ENCODE measurements around the gene INSR.

The INSR gene

DNA sequence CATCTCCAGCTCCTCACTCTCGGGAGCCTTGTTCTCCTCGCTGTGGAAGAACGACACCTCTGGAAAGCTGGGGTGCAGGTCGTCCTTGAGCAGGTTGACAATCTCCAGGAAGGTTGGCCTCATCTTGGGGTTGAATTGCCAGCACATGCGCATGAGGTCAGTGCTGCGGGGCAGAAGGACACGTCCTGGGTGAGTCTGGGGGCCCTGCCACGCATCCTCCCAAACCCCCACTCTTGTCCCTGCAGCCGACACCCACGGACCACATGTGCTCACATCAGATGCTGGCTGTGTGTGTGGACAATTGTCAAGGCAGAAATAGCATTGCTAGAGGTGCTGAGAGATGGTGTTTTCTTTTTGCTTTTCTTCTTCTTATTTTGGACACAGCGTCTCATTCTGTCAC is 177.0 kb downstream of the INSR start:
- H3K27me3 ChIP-seq (ENCODE audit: insufficient read depth, low read depth): no peaks in the 10 kb centered on the region
- H4K20me1 ChIP-seq (ENCODE audit: insufficient read depth): no peaks in the 10 kb centered on the region
- TF ChIP-seq, protein P1, sequence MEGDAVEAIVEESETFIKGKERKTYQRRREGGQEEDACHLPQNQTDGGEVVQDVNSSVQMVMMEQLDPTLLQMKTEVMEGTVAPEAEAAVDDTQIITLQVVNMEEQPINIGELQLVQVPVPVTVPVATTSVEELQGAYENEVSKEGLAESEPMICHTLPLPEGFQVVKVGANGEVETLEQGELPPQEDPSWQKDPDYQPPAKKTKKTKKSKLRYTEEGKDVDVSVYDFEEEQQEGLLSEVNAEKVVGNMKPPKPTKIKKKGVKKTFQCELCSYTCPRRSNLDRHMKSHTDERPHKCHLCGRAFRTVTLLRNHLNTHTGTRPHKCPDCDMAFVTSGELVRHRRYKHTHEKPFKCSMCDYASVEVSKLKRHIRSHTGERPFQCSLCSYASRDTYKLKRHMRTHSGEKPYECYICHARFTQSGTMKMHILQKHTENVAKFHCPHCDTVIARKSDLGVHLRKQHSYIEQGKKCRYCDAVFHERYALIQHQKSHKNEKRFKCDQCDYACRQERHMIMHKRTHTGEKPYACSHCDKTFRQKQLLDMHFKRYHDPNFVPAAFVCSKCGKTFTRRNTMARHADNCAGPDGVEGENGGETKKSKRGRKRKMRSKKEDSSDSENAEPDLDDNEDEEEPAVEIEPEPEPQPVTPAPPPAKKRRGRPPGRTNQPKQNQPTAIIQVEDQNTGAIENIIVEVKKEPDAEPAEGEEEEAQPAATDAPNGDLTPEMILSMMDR (conservative IDR thresholded peaks at IDR 0.05; ENCODE audit: low read depth, low read length): no peak
- H3K9ac ChIP-seq: no peak overlapping the region
- peaks cover 2% of the 10 kb centered on the region; the same call in 1 of the 2 replicates for H3K36me3 ChIP-seq (ENCODE audit: insufficient read depth)
- no peak overlapping the region for H3K4me2 ChIP-seq
- no peaks in the 10 kb centered on the region for H3K4me1 ChIP-seq (ENCODE audit: low read depth, poor library complexity, severe bottlenecking)
- no peaks in the 10 kb centered on the region for H3K79me2 ChIP-seq (ENCODE audit: insufficient read depth, low read depth)
- H3K4me3 ChIP-seq (IDR thresholded peaks at IDR 0.05; ENCODE audit: insufficient read depth, low read depth, low read length): no peak overlapping the region
- no peak overlapping the region for H2AFZ ChIP-seq (ENCODE audit: low read depth)
- H3K27ac ChIP-seq: no peak overlapping the region

DNA sequence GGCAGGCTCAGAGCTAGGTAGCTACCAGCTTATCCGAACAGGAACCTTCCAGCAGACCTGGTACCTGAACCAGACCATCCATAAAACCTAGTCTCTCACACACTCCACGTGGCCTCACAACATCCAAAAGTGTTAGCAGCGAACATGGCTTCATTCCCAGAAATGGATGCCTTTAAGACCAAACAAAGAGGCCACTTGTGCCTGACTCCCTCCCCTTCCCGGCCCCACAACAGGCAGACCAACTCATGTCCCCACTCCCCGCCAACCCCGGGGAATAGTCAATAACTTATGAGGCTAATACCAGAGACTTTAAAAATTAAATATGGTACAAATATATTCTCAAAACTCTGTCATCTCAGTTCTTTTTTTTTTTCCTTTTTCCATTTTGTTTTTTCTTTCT is 178.5 kb downstream of the INSR start:
- H3K4me2 ChIP-seq: no peak overlapping the region
- TF ChIP-seq, protein P1 (conservative IDR thresholded peaks at IDR 0.05; ENCODE audit: low read depth, low read length): no peak
- H3K9ac ChIP-seq: no peak overlapping the region
- H4K20me1 ChIP-seq (ENCODE audit: insufficient read depth): no peaks in the 10 kb centered on the region
- no peaks in the 10 kb centered on the region for H3K4me1 ChIP-seq (ENCODE audit: low read depth, poor library complexity, severe bottlenecking)
- no peaks in the 10 kb centered on the region for H3K27me3 ChIP-seq (ENCODE audit: insufficient read depth, low read depth)
- no peak overlapping the region for H2AFZ ChIP-seq (ENCODE audit: low read depth)
- no peaks in the 10 kb centered on the region for H3K79me2 ChIP-seq (ENCODE audit: insufficient read depth, low read depth)
- no peak overlapping the region for H3K4me3 ChIP-seq (IDR thresholded peaks at IDR 0.05; ENCODE audit: insufficient read depth, low read depth, low read length)
- no peak overlapping the region for H3K27ac ChIP-seq
- H3K36me3 ChIP-seq (ENCODE audit: insufficient read depth): peaks cover 2% of the 10 kb centered on the region; the same call in 1 of the 2 replicates

DNA sequence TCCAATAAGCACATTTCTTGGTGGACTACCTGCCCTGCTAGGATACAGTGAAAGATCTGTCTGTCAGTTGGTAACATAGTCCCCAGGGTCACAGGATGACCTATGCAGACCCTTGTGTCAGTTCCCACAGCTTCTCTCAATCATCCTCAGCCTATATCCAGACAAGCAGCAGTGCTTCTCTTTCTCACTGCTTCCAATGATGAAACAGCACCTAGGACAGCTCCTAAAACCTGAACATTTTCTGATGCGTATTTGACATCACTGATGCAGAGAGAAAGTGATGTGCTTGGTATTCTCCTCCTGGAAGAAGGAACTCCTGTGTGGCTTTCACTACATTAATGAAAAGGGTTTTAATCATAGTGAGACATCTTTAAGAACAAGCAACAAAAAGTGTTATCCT is 181.0 kb downstream of the INSR start:
- Histone ChIP-seq H3K79me2 (ENCODE audit: insufficient read depth, low read depth) (no peaks in the 10 kb centered on the region), H2AFZ (ENCODE audit: low read depth) (no peak overlapping the region), H3K4me1 (ENCODE audit: low read depth, poor library complexity, severe bottlenecking) (no peaks in the 10 kb centered on the region), H3K27me3 (ENCODE audit: insufficient read depth, low read depth) (no peaks in the 10 kb centered on the region), H4K20me1 (ENCODE audit: insufficient read depth) (no peaks in the 10 kb centered on the region), H3K4me3 (IDR thresholded peaks at IDR 0.05; ENCODE audit: insufficient read depth, low read depth, low read length) (no peak overlapping the region), H3K4me2 (no peak overlapping the region), H3K9ac (no peak overlapping the region), H3K27ac (no peak overlapping the region), H3K36me3 (ENCODE audit: insufficient read depth) (no peaks in the 10 kb centered on the region)
- TF ChIP-seq, protein P1 (conservative IDR thresholded peaks at IDR 0.05; ENCODE audit: low read depth, low read length): no peak

DNA sequence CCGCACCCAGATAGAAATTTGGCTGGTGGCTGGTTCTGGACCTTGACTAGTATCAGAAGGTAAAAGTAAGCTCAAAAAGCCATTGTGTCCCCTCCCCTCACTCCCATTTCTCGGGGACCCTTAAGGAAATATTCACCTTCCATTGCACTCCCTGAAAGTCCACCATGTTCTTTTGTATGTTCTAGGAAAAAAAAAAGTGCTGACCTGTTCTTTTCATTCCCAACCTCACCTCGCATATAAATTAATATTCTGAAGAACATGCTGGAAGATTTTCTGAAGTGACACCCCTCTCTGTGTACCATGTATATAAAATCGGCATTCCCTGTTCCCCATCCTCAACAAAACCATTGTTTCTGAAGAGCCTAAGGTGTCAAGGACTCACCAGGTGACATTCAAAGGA is 181.5 kb downstream of the INSR start:
- Histone ChIP-seq H3K27ac (no peak overlapping the region), H3K4me1 (ENCODE audit: low read depth, poor library complexity, severe bottlenecking) (no peaks in the 10 kb centered on the region), H3K4me2 (no peak overlapping the region), H3K4me3 (IDR thresholded peaks at IDR 0.05; ENCODE audit: insufficient read depth, low read depth, low read length) (no peak overlapping the region), H2AFZ (ENCODE audit: low read depth) (no peak overlapping the region), H3K36me3 (ENCODE audit: insufficient read depth) (no peaks in the 10 kb centered on the region), H4K20me1 (ENCODE audit: insufficient read depth) (no peaks in the 10 kb centered on the region), H3K9ac (no peak overlapping the region), H3K79me2 (ENCODE audit: insufficient read depth, low read depth) (no peaks in the 10 kb centered on the region), H3K27me3 (ENCODE audit: insufficient read depth, low read depth) (no peaks in the 10 kb centered on the region)
- TF ChIP-seq, protein P1 (conservative IDR thresholded peaks at IDR 0.05; ENCODE audit: low read depth, low read length): no peak

Measured in KMS-11 (cell line).